WTC11 (cell line): ENCODE results near the gene PCBD2. TPM values are rescaled to one million over a fixed set of nuclear protein-coding genes. Genes with fewer than 3 reads are reported as not detected.

ENCODE experiments used
- ATAC-seq: fragments of 200-7000 bp; cut with Tn5 transposase; 2 replicates; pipeline ENCODE4 v1.10.0; 2021; ENCODE audit warnings: mild to moderate bottlenecking, moderate library complexity
- CTCF ChIA-PET: fragments of 300-600 bp; sonication (Branson Sonifier 250); formaldehyde crosslinking; loops from one replicate; lab custom pipeline; 2021; ENCODE audit warnings: antibody characterized with exemption; lab: Charles Lee
- POLR2A ChIA-PET: fragments of 350-600 bp; sonication (Branson Sonifier 250); formaldehyde crosslinking; loops from one replicate; lab custom pipeline; 2021; ENCODE audit warnings: antibody characterized with exemption; lab: Charles Lee
- DNase-seq: peaks from one replicate; pipeline ENCODE4 v3.0.0; 2021; ENCODE audit warnings: low spot score
- H3K27ac Mint-ChIP-seq: 2 replicates; pipeline ENCODE4 v1.8.0; 2021; ENCODE audit warnings: mixed read lengths
- H3K27me3 Mint-ChIP-seq: 2 replicates; pipeline ENCODE4 v1.8.0; 2021; ENCODE audit warnings: low read depth, mild to moderate bottlenecking, moderate library complexity, mixed read lengths
- H3K36me3 Mint-ChIP-seq: 2 replicates; pipeline ENCODE4 v1.8.0; 2021; ENCODE audit warnings: mixed read lengths
- H3K4me1 Mint-ChIP-seq: 2 replicates; pipeline ENCODE4 v1.8.0; 2022; ENCODE audit warnings: mixed read lengths
- H3K4me3 Mint-ChIP-seq: 2 replicates; pipeline ENCODE4 v1.8.0; 2021; ENCODE audit warnings: mild to moderate bottlenecking, moderate library complexity, mixed read lengths
- H3K9me3 Mint-ChIP-seq: 2 replicates; pipeline ENCODE4 v1.8.0; 2021; ENCODE audit warnings: mixed read lengths
- E2F1 ChIP-seq: sonication (generic); formaldehyde crosslinking; IDR thresholded peaks from 2 replicates; pipeline ENCODE4 v1.8.0; 2022; ENCODE audit warnings: mild to moderate bottlenecking, missing genetic modification reagents
- ELF4 ChIP-seq: sonication (generic); formaldehyde crosslinking; IDR thresholded peaks from 2 replicates; pipeline ENCODE4 v1.8.1; 2022; ENCODE audit warnings: low read depth, mild to moderate bottlenecking, moderate library complexity, missing genetic modification reagents
- ESRRA ChIP-seq: sonication (generic); formaldehyde crosslinking; IDR thresholded peaks from 2 replicates; pipeline ENCODE4 v1.8.1; 2022; ENCODE audit warnings: mild to moderate bottlenecking, missing genetic modification reagents, borderline replicate concordance
- FOXK1 ChIP-seq: sonication (generic); formaldehyde crosslinking; IDR thresholded peaks from 2 replicates; pipeline ENCODE4 v1.8.0; 2022; ENCODE audit warnings: mild to moderate bottlenecking, moderate library complexity, missing genetic modification reagents
- HMGA2 ChIP-seq: fragments of 250-450 bp; sonication (Bioruptor Pico); IDR thresholded peaks from 2 replicates; pipeline ENCODE4 v1.4.0; 2021; ENCODE audit warnings: mild to moderate bottlenecking, moderate library complexity
- HMGXB4 ChIP-seq: sonication (generic); formaldehyde crosslinking; IDR thresholded peaks from 2 replicates; pipeline ENCODE4 v1.8.1; 2023; ENCODE audit warnings: mild to moderate bottlenecking, moderate library complexity, missing genetic modification reagents
- IRF2 ChIP-seq: sonication (generic); formaldehyde crosslinking; IDR thresholded peaks from 2 replicates; pipeline ENCODE4 v1.8.0; 2022; ENCODE audit warnings: low read depth, missing genetic modification reagents, borderline replicate concordance
- KAT7 ChIP-seq: sonication (generic); formaldehyde crosslinking; IDR thresholded peaks from 2 replicates; pipeline ENCODE4 v1.8.1; 2023; ENCODE audit warnings: missing genetic modification reagents, mild to moderate bottlenecking, borderline replicate concordance
- MAX ChIP-seq: sonication (generic); formaldehyde crosslinking; IDR thresholded peaks from 2 replicates; pipeline ENCODE4 v1.8.0; 2022; ENCODE audit warnings: mild to moderate bottlenecking, missing genetic modification reagents
- OVOL2 ChIP-seq: fragments of 250-450 bp; sonication (Bioruptor Pico); IDR thresholded peaks from 2 replicates; pipeline ENCODE4 v1.9.0; 2021; ENCODE audit warnings: mild to moderate bottlenecking, borderline replicate concordance
- PRDM15 ChIP-seq: sonication (generic); formaldehyde crosslinking; IDR thresholded peaks from 2 replicates; pipeline ENCODE4 v1.8.0; 2022; ENCODE audit warnings: missing genetic modification reagents
- SMAD4 ChIP-seq: sonication (generic); formaldehyde crosslinking; IDR thresholded peaks from 2 replicates; pipeline ENCODE4 v1.8.0; 2022; ENCODE audit warnings: mild to moderate bottlenecking, missing genetic modification reagents
- TEAD4 ChIP-seq: sonication (generic); formaldehyde crosslinking; IDR thresholded peaks from 2 replicates; pipeline ENCODE4 v1.8.0; 2022; ENCODE audit warnings: mild to moderate bottlenecking, missing genetic modification reagents
- ZBTB21 ChIP-seq: sonication (generic); formaldehyde crosslinking; IDR thresholded peaks from 2 replicates; pipeline ENCODE4 v1.8.1; 2023; ENCODE audit warnings: mild to moderate bottlenecking, missing genetic modification reagents, borderline replicate concordance
- ZMAT4 ChIP-seq: fragments of 250-450 bp; sonication (Bioruptor Pico); IDR thresholded peaks from 2 replicates; pipeline ENCODE4 v1.9.0; 2021; ENCODE audit warnings: mild to moderate bottlenecking
- ZNF219 ChIP-seq: sonication (generic); formaldehyde crosslinking; IDR thresholded peaks from 2 replicates; pipeline ENCODE4 v1.8.0; 2023; ENCODE audit warnings: missing genetic modification reagents, mild to moderate bottlenecking, borderline replicate concordance
- ZNF263 ChIP-seq: sonication (generic); formaldehyde crosslinking; IDR thresholded peaks from 2 replicates; pipeline ENCODE4 v1.8.1; 2022; ENCODE audit warnings: low read depth, mild to moderate bottlenecking, moderate library complexity, missing genetic modification reagents
- ZNF281 ChIP-seq: sonication (generic); formaldehyde crosslinking; IDR thresholded peaks from 2 replicates; pipeline ENCODE4 v1.8.0; 2023; ENCODE audit warnings: mild to moderate bottlenecking, missing genetic modification reagents
- ZNF396 ChIP-seq: fragments of 250-450 bp; sonication (Bioruptor Pico); IDR thresholded peaks from 2 replicates; pipeline ENCODE4 v1.8.0; 2021; ENCODE audit warnings: mild to moderate bottlenecking, moderate library complexity, borderline replicate concordance
- total RNA-seq: library from RNA; stranded (reverse); gene quantifications from 3 replicates; pipeline ENCODE4 v1.2.3, GENCODE V29; 2021

PCBD2 gene
- total RNA-seq, 1 experiment from 2014 or later = 9.9 TPM

- Mint-ChIP-seq H3K27me3 (no peaks in the 10 kb centered on the region), H3K27ac (no peak overlapping the region), H3K4me1 (no peaks in the 10 kb centered on the region), H3K4me3 (no peak overlapping the region), H3K36me3 (no peaks in the 10 kb centered on the region), H3K9me3 (no peaks in the 10 kb centered on the region)
- no peak for TF ChIP-seq ZNF396 (CRISPR knock-in tag)
- no peak for TF ChIP-seq HMGXB4 (CRISPR knock-in tag)
- TF ChIP-seq ESRRA (CRISPR knock-in tag) = no peak
- no peak for TF ChIP-seq MAX
- TF ChIP-seq TEAD4 = no peak
- no peak for TF ChIP-seq E2F1 (CRISPR knock-in tag)
- no peak for TF ChIP-seq ZNF263 (CRISPR knock-in tag)
- TF ChIP-seq ZBTB21 (CRISPR knock-in tag) = no peak
- no peak for TF ChIP-seq ELF4 (CRISPR knock-in tag)
- TF ChIP-seq PRDM15 (CRISPR knock-in tag) = no peak
- TF ChIP-seq FOXK1 (CRISPR knock-in tag) = no peak
- TF ChIP-seq OVOL2 (CRISPR knock-in tag) = no peak
- no peak for TF ChIP-seq ZNF219 (CRISPR knock-in tag)
- TF ChIP-seq ZMAT4 (CRISPR knock-in tag) = no peak
- no peak for TF ChIP-seq SMAD4 (CRISPR knock-in tag)
- no peak for TF ChIP-seq KAT7 (CRISPR knock-in tag)
- no peak for TF ChIP-seq ZNF281
- TF ChIP-seq IRF2 (CRISPR knock-in tag) = no peak
- no peak for TF ChIP-seq HMGA2 (CRISPR knock-in tag)
- ChIA-PET CTCF (no interaction called here), POLR2A (no interaction called here)
- DNase-seq (no peak), ATAC-seq (no peak)
Observed at GRCh38 chr5:134968055-134968454, 63.1 kb downstream of the PCBD2 start.
